ENCODE measurements around the gene WNT1. TPM values are rescaled to one million over a fixed set of nuclear protein-coding genes. Genes with fewer than 3 reads are reported as not detected.

Gene WNT1
- total RNA-seq, 1 donor from 2014 or later, result not detected

DNA sequence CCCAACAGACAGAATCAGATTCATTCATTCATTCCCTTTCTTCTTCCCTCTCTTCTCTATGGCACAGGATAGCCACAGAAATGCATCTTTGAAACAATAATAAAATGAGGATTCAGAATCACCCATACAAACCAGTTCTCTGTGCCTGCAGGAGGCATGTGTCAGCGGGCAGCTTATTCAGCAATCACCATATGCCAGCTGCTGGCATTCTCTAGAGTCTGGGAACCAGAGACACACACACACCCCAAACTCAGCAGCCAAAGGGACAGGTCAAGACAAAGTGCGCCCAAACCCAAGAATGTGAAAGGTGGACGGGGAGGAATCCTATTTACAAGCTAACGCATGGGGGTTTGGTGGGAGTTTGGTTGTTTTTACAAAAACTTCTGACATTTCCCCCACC lies 34.9 kb upstream of the WNT1 start:
- intact Hi-C loops (cut with DNase I), result loop anchor here (5.0 to 10.0 kb wide), 2 partner anchors 88 to 561 kb away; partner anchors contain the start of gene DDX23
- TF ChIP-seq, protein P1, sequence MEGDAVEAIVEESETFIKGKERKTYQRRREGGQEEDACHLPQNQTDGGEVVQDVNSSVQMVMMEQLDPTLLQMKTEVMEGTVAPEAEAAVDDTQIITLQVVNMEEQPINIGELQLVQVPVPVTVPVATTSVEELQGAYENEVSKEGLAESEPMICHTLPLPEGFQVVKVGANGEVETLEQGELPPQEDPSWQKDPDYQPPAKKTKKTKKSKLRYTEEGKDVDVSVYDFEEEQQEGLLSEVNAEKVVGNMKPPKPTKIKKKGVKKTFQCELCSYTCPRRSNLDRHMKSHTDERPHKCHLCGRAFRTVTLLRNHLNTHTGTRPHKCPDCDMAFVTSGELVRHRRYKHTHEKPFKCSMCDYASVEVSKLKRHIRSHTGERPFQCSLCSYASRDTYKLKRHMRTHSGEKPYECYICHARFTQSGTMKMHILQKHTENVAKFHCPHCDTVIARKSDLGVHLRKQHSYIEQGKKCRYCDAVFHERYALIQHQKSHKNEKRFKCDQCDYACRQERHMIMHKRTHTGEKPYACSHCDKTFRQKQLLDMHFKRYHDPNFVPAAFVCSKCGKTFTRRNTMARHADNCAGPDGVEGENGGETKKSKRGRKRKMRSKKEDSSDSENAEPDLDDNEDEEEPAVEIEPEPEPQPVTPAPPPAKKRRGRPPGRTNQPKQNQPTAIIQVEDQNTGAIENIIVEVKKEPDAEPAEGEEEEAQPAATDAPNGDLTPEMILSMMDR (IDR thresholded peaks at IDR 0.05), result no peak
- TF ChIP-seq POLR2A (IDR thresholded peaks at IDR 0.05), result no peak
- TF ChIP-seq POLR2AphosphoS5 (IDR thresholded peaks at IDR 0.05; ENCODE audit: insufficient read depth in 1 of 2, low read depth in 1 of 2), result no peak
- peaks cover 0 to 24% of the 10 kb centered on the region in 2 donors for H3K36me3 ChIP-seq
- H3K4me1 ChIP-seq, result peaks cover 49% of the 10 kb centered on the region
- no peaks in the 10 kb centered on the region for H3K9me3 ChIP-seq
- no peak for DNase-seq (ENCODE audit: extremely low spot score in 2 of 2)
- H3K4me3 ChIP-seq, result no peak overlapping the region
- H3K27me3 ChIP-seq, result no peaks in the 10 kb centered on the region
- H3K27ac ChIP-seq, result no peak overlapping the region

DNA sequence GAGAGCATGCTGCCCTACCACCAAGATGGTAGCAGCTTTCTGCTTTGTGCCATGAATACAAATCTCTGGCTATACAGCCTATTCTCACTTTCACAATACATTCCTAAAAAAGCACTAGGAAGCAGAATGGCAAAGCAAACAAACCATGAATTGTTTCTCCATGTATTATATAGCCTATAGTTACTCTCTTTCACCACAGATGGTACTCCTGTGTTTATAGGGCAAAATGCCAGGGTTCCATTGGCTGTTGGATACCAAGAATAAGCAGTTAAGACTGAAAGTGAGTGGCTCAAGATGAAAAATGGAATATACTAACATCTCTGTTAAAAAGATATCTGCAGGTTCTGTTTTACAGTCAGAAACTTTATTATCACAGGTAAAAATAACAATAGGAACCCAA lies 31.9 kb upstream of the WNT1 start:
- no peaks in the 10 kb centered on the region for H3K36me3 ChIP-seq
- no peak for DNase-seq (ENCODE audit: extremely low spot score in 2 of 2)
- H3K27me3 ChIP-seq, result no peaks in the 10 kb centered on the region
- TF ChIP-seq POLR2A (IDR thresholded peaks at IDR 0.05), result no peak
- TF ChIP-seq POLR2AphosphoS5 (IDR thresholded peaks at IDR 0.05; ENCODE audit: insufficient read depth in 1 of 2, low read depth in 1 of 2), result no peak
- TF ChIP-seq, protein P1 (IDR thresholded peaks at IDR 0.05), result no peak
- no peaks in the 10 kb centered on the region for H3K9me3 ChIP-seq
- H3K4me1 ChIP-seq, result peaks cover 39% of the 10 kb centered on the region
- no peak overlapping the region for H3K27ac ChIP-seq
- no peak overlapping the region for H3K4me3 ChIP-seq
- intact Hi-C loops (cut with DNase I), result loop anchor here (10.0 kb wide), 1 partner anchor 91 kb away; the partner anchor contains the start of gene DDX23

DNA sequence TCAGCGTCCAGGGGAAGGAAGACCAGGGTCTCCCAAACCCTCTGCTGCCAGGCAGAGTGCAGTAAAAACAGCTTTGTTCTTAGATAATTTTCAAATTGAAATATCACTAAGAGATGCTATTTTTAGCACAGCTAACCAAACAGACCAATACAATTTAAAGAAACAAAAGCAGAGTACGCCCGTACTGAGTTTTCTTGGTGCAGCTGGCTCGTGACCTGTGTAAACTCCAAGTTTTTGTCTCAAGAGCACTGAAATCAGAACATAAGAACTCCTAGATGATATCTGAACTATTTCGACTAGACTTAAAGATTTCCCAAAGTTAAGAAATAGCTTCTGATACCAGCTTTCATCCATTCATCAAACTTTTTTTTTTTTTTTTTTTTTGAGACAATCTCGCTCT lies 31.2 kb upstream of the WNT1 start:
- no peaks in the 10 kb centered on the region for H3K27me3 ChIP-seq
- no peak for DNase-seq (ENCODE audit: extremely low spot score in 2 of 2)
- TF ChIP-seq POLR2AphosphoS5 (IDR thresholded peaks at IDR 0.05; ENCODE audit: insufficient read depth in 1 of 2, low read depth in 1 of 2) (no peak), POLR2A (IDR thresholded peaks at IDR 0.05) (no peak)
- TF ChIP-seq, protein P1 (IDR thresholded peaks at IDR 0.05), result no peak
- H3K9me3 ChIP-seq, result no peaks in the 10 kb centered on the region
- H3K27ac ChIP-seq, result no peak overlapping the region
- H3K4me3 ChIP-seq, result no peak overlapping the region
- intact Hi-C loops (cut with DNase I), result loop anchor here (10.0 kb wide), 1 partner anchor 92 kb away; the partner anchor contains the start of gene DDX23
- no peaks in the 10 kb centered on the region for H3K36me3 ChIP-seq
- peaks cover 33% of the 10 kb centered on the region for H3K4me1 ChIP-seq

- Histone ChIP-seq H3K4me1 (peaks cover 25% of the 10 kb centered on the region), H3K27me3 (no peaks in the 10 kb centered on the region), H3K27ac (no peak overlapping the region), H3K4me3 (no peak overlapping the region), H3K9me3 (no peaks in the 10 kb centered on the region), H3K36me3 (peaks cover 0 to 3% of the 10 kb centered on the region in 2 donors)
- no peak for TF ChIP-seq POLR2AphosphoS5 (IDR thresholded peaks at IDR 0.05; ENCODE audit: insufficient read depth in 1 of 2, low read depth in 1 of 2)
- TF ChIP-seq, protein P1 (IDR thresholded peaks at IDR 0.05), result no peak
- TF ChIP-seq POLR2A (IDR thresholded peaks at IDR 0.05), result no peak
- intact Hi-C loops (cut with DNase I), result loop anchor here (10.0 kb wide), 1 partner anchor 93 kb away; the partner anchor contains the start of gene DDX23
- no peak for DNase-seq (ENCODE audit: extremely low spot score in 2 of 2)
Observed at GRCh38 chr12:48947727-48948126, 30.4 kb upstream of the WNT1 start.

GRCh38 chr12:48952691-48953090 lies 25.4 kb upstream of the WNT1 start:
- no peak for DNase-seq (ENCODE audit: extremely low spot score in 2 of 2)
- intact Hi-C loops (cut with DNase I), result no loop called here
- Histone ChIP-seq H3K27me3 (no peaks in the 10 kb centered on the region), H3K4me3 (no peak overlapping the region), H3K27ac (no peak overlapping the region), H3K9me3 (no peaks in the 10 kb centered on the region), H3K4me1 (peaks cover 26% of the 10 kb centered on the region), H3K36me3 (peaks cover 0 to 5% of the 10 kb centered on the region in 2 donors)
- TF ChIP-seq POLR2A (IDR thresholded peaks at IDR 0.05) (no peak), POLR2AphosphoS5 (IDR thresholded peaks at IDR 0.05; ENCODE audit: insufficient read depth in 1 of 2, low read depth in 1 of 2) (no peak)
- TF ChIP-seq, protein P1 (IDR thresholded peaks at IDR 0.05), result no peak
